GM23338 (cell line): Measurements from ENCODE around the gene PDE5A. TPM values are rescaled to one million over a fixed set of nuclear protein-coding genes. Genes with fewer than 3 reads are reported as not detected.

Source experiments
- ATAC-seq: fragments of 200-7000 bp; cut with Tn5 transposase; 3 replicates; pipeline ENCODE4 v1.9.1; 2020
- DNase-seq: peaks from one replicate; pipeline ENCODE4 v3.0.0-alpha.2; 2015; ENCODE audit warnings: low spot score
- H2AFZ ChIP-seq: fragments of 200-600 bp; sonication (generic); 2 replicates; pipeline ENCODE4 v1.8.0; 2016; ENCODE audit warnings: antibody characterized with exemption, mild to moderate bottlenecking, moderate library complexity
- H3F3A ChIP-seq: fragments of 200-600 bp; sonication (generic); replicated peaks from 2 replicates; pipeline ENCODE4 v1.8.0; 2017; ENCODE audit warnings: antibody characterized with exemption, mixed run types, low read depth
- H3K27ac ChIP-seq: fragments of 200-600 bp; sonication (generic); 2 replicates; pipeline ENCODE4 v1.6.1; 2016; ENCODE audit warnings: low read depth
- H3K27me3 ChIP-seq: fragments of 200-600 bp; sonication (generic); 2 replicates; pipeline ENCODE4 v1.8.0; 2016; ENCODE audit warnings: mild to moderate bottlenecking, mixed run types, moderate library complexity; ENCODE audit not compliant: insufficient read depth
- H3K36me3 ChIP-seq: fragments of 200-600 bp; sonication (generic); 2 replicates; pipeline ENCODE4 v1.8.0; 2016; ENCODE audit warnings: mild to moderate bottlenecking; ENCODE audit not compliant: insufficient read depth
- H3K4me1 ChIP-seq: fragments of 200-600 bp; sonication (generic); 2 replicates; pipeline ENCODE4 v1.8.0; 2016; ENCODE audit warnings: mild to moderate bottlenecking, moderate library complexity; ENCODE audit not compliant: insufficient read depth
- H3K4me2 ChIP-seq: fragments of 200-600 bp; sonication (generic); 2 replicates; pipeline ENCODE4 v1.7.1; 2017; ENCODE audit warnings: mixed run types
- H3K4me3 ChIP-seq: fragments of 200-600 bp; sonication (generic); 2 replicates; pipeline ENCODE4 v1.6.1; 2016; ENCODE audit warnings: mixed run types
- H3K79me2 ChIP-seq: fragments of 200-600 bp; sonication (generic); replicated peaks from 2 replicates; pipeline ENCODE4 v1.8.0; 2017; ENCODE audit warnings: mild to moderate bottlenecking; ENCODE audit not compliant: insufficient read depth
- H3K9me2 ChIP-seq: fragments of 200-600 bp; sonication (generic); 2 replicates; pipeline ENCODE4 v1.8.0; 2017; ENCODE audit not compliant: insufficient read depth
- H4K20me1 ChIP-seq: fragments of 200-600 bp; sonication (generic); replicated peaks from 2 replicates; pipeline ENCODE4 v1.8.0; 2017; ENCODE audit warnings: mild to moderate bottlenecking; ENCODE audit not compliant: insufficient read depth
- H3K27ac Mint-ChIP-seq: 2 replicates; pipeline ENCODE4 v1.8.0; 2020; ENCODE audit warnings: inconsistent platforms, mild to moderate bottlenecking, moderate library complexity, mixed read lengths
- H3K27me3 Mint-ChIP-seq: 3 replicates; pipeline ENCODE4 v1.8.0; 2022; ENCODE audit warnings: low read depth, mild to moderate bottlenecking, moderate library complexity, mixed read lengths, inconsistent platforms; ENCODE audit not compliant: insufficient read depth, poor library complexity
- H3K36me3 Mint-ChIP-seq: 3 replicates; pipeline ENCODE4 v1.8.0; 2021; ENCODE audit warnings: low read depth, mild to moderate bottlenecking, inconsistent platforms, moderate library complexity, mixed read lengths
- H3K4me1 Mint-ChIP-seq: 3 replicates; pipeline ENCODE4 v1.8.0; 2020; ENCODE audit warnings: mild to moderate bottlenecking, inconsistent platforms, mixed read lengths
- H3K4me3 Mint-ChIP-seq: 3 replicates; pipeline ENCODE4 v1.8.0; 2021; ENCODE audit warnings: moderate library complexity, mild to moderate bottlenecking, inconsistent platforms, mixed read lengths
- H3K9me3 Mint-ChIP-seq: 3 replicates; pipeline ENCODE4 v1.8.0; 2020; ENCODE audit warnings: moderate library complexity, mild to moderate bottlenecking, inconsistent platforms, mixed read lengths
- EZH2 ChIP-seq: fragments of 200-600 bp; sonication (generic); IDR thresholded peaks from one replicate; pipeline ENCODE4 v1.8.0; 2017; ENCODE audit warnings: antibody characterized with exemption, mild to moderate bottlenecking, low read depth; ENCODE audit not compliant: unreplicated experiment
- EZH2phosphoT487 ChIP-seq: fragments of 200-600 bp; sonication (generic); IDR thresholded peaks from one replicate; pipeline ENCODE4 v1.8.1; 2018; ENCODE audit warnings: antibody characterized with exemption; ENCODE audit not compliant: unreplicated experiment
- NANOG ChIP-seq: IDR thresholded peaks from 2 replicates; pipeline ENCODE4 v1.6.1; 2016; ENCODE audit warnings: antibody characterized with exemption, borderline replicate concordance
- POLR2AphosphoS5 ChIP-seq: IDR thresholded peaks from 2 replicates; pipeline ENCODE4 v1.6.1; 2016; ENCODE audit warnings: antibody characterized with exemption, low read depth
- STAT1 ChIP-seq: IDR thresholded peaks from one replicate; pipeline ENCODE4 v1.6.1; 2016; ENCODE audit warnings: antibody characterized with exemption; ENCODE audit not compliant: unreplicated experiment
- ZNF114 ChIP-seq: fragments of 250-450 bp; sonication (Bioruptor Pico); IDR thresholded peaks from 2 replicates; pipeline ENCODE4 v1.5.0; 2020; ENCODE audit warnings: mild to moderate bottlenecking, moderate library complexity
- ZNF462 ChIP-seq: fragments of 250-450 bp; sonication (Bioruptor Pico); IDR thresholded peaks from 2 replicates; pipeline ENCODE4 v1.5.0; 2020; ENCODE audit warnings: mild to moderate bottlenecking, moderate library complexity
- polyA plus RNA-seq: library from polyadenylated mRNA; unstranded; fragments of >200 nt; fragmentation: Nextera tagmentation; extraction: Ambion mirVana; gene quantifications from 2 replicates; pipeline ENCODE4 v1.2.1, GENCODE V29; 2016
- total RNA-seq: library from RNA; depleted of rRNA; stranded (reverse); fragments of >200 nt; shearing (Covaris generic); gene quantifications from 2 replicates; pipeline ENCODE4 v1.2.3, GENCODE V29; 2014
- TF ChIP-seq, protein P1 (sequence below), 2 experiments: fragments of 200-600 bp in 1 of 2; sonication (generic) in 1 of 2; conservative IDR thresholded peaks; 2 replicates each; pipeline versions ENCODE4 v1.5.1 to v1.6.1; 2016 to 2017; ENCODE audit warnings: antibody characterized with exemption in 2 of 2, low read depth in 2 of 2, mild to moderate bottlenecking in 2 of 2, moderate library complexity in 1 of 2

Gene PDE5A
- total and polyA plus RNA-seq, 2 experiments from 2014 or later: 15.0 to 22.6 TPM

- Mint-ChIP-seq H3K27ac (no peak overlapping the region), H3K27me3 (no peaks in the 10 kb centered on the region), H3K4me3 (no peak overlapping the region), H3K9me3 (no peaks in the 10 kb centered on the region), H3K36me3 (no peaks in the 10 kb centered on the region), H3K4me1 (0 out of 3 replicates have a peak, but pooled peaks cover 2% of the 10 kb centered on the region)
- Histone ChIP-seq H4K20me1 (no peaks in the 10 kb centered on the region), H3K27me3 (no peaks in the 10 kb centered on the region), H3K4me1 (no peaks in the 10 kb centered on the region), H3F3A (no peaks in the 10 kb centered on the region), H3K4me2 (no peak overlapping the region), H3K9me2 (peaks cover 3% of the 10 kb centered on the region), H3K79me2 (no peaks in the 10 kb centered on the region), H3K4me3 (no peak overlapping the region), H2AFZ (no peak overlapping the region), H3K36me3 (no peaks in the 10 kb centered on the region), H3K27ac (no peak overlapping the region)
- DNase-seq (no peak), ATAC-seq (no peak)
- no peak for TF ChIP-seq POLR2AphosphoS5
- TF ChIP-seq ZNF114: no peak
- TF ChIP-seq, protein P1, sequence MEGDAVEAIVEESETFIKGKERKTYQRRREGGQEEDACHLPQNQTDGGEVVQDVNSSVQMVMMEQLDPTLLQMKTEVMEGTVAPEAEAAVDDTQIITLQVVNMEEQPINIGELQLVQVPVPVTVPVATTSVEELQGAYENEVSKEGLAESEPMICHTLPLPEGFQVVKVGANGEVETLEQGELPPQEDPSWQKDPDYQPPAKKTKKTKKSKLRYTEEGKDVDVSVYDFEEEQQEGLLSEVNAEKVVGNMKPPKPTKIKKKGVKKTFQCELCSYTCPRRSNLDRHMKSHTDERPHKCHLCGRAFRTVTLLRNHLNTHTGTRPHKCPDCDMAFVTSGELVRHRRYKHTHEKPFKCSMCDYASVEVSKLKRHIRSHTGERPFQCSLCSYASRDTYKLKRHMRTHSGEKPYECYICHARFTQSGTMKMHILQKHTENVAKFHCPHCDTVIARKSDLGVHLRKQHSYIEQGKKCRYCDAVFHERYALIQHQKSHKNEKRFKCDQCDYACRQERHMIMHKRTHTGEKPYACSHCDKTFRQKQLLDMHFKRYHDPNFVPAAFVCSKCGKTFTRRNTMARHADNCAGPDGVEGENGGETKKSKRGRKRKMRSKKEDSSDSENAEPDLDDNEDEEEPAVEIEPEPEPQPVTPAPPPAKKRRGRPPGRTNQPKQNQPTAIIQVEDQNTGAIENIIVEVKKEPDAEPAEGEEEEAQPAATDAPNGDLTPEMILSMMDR (conservative IDR thresholded peaks at IDR 0.05; ENCODE audit: low read depth in 2 of 2): no peak
These were observed 26.7 kb upstream of the PDE5A start for GRCh38 chr4:119655111-119655837.

- H4K20me1 ChIP-seq: no peaks in the 10 kb centered on the region
- no peak overlapping the region for H3K27ac Mint-ChIP-seq
- no peak overlapping the region for H3K27ac ChIP-seq
- no peaks in the 10 kb centered on the region for H3K36me3 Mint-ChIP-seq
- H3K4me1 Mint-ChIP-seq: no peaks in the 10 kb centered on the region
- no peak for DNase-seq
- no peaks in the 10 kb centered on the region for H3K79me2 ChIP-seq
- H3K27me3 Mint-ChIP-seq: no peaks in the 10 kb centered on the region
- no peaks in the 10 kb centered on the region for H3F3A ChIP-seq
- H3K4me1 ChIP-seq: no peaks in the 10 kb centered on the region
- H3K27me3 ChIP-seq: no peaks in the 10 kb centered on the region
- no peak overlapping the region for H3K4me3 ChIP-seq
- H3K4me2 ChIP-seq: no peak overlapping the region
- no peak overlapping the region for H3K4me3 Mint-ChIP-seq
- no peak for ATAC-seq
- H3K9me3 Mint-ChIP-seq: no peaks in the 10 kb centered on the region
- H2AFZ ChIP-seq: no peak overlapping the region
- no peaks in the 10 kb centered on the region for H3K36me3 ChIP-seq
- peaks cover 3% of the 10 kb centered on the region for H3K9me2 ChIP-seq
- no peak for TF ChIP-seq STAT1
- TF ChIP-seq ZNF462 (CRISPR knock-in tag): no peak
- TF ChIP-seq, protein P1 (conservative IDR thresholded peaks at IDR 0.05; ENCODE audit: low read depth in 2 of 2): no peak
- TF ChIP-seq NANOG: no peak
- no peak for TF ChIP-seq EZH2
- TF ChIP-seq EZH2phosphoT487: no peak
- TF ChIP-seq ZNF114: no peak
These were observed 25.4 kb upstream of the PDE5A start for GRCh38 chr4:119653990-119654389.
